T-cell (primary cell): ENCODE data around the gene MCU. TPM values are rescaled to one million over a fixed set of nuclear protein-coding genes. Genes with fewer than 3 reads are reported as not detected.
"Not testable (repeated sequence)": the region's sequence is repeated elsewhere in the genome, so short reads cannot be mapped to it uniquely, and the experiment has no call there.

Experiments used
- ATAC-seq, 4 experiments: fragments of 200-7000 bp in 3 of 4; fragments of 150-1000 bp in 1 of 4; cut with Tn5 transposase; replicated peaks in 1 of 4; 1 replicate in 3 of 4; 2 replicates in 1 of 4; pipeline ENCODE4 v1.10.0; 2021; ENCODE audit warnings: moderate library complexity in 3 of 4, mild to moderate bottlenecking in 2 of 4, moderate number of reproducible peaks in 1 of 4
- CTCF ChIA-PET, 2 donors: fragments of 300-600 bp; sonication (Branson Sonifier 250); formaldehyde crosslinking; loops; one replicate each; lab custom pipeline; 2022; ENCODE audit warnings: antibody characterized with exemption in 2 of 2; lab: Charles Lee
- POLR2A ChIA-PET, 2 donors: fragments of 300-600 bp; sonication (Branson Sonifier 250); formaldehyde crosslinking; loops; one replicate each; lab custom pipeline; 2022; ENCODE audit warnings: antibody characterized with exemption in 2 of 2; lab: Charles Lee
- DNase-seq, 35 experiments: peaks; one replicate each; pipeline versions ENCODE4 v3.0.0 to v3.0.0-alpha.2; 2013 to 2023
- H3K27ac ChIP-seq: one replicate; pipeline ENCODE4 v1.5.1; 2013; ENCODE audit warnings: low read length
- H3K27me3 ChIP-seq, 2 experiments: replicated peaks in 1 of 2; 1 replicate in 1 of 2; 2 replicates in 1 of 2; pipeline versions ENCODE4 v1.6.1 to v1.7.0; 2013; ENCODE audit warnings: low read length in 1 of 2, mixed read lengths in 1 of 2; ENCODE audit not compliant: control insufficient read depth in 2 of 2, insufficient read depth in 2 of 2; ENCODE audit errors: extremely low read depth in 1 of 2
- H3K36me3 ChIP-seq, 2 donors: 1 replicate in 1 of 2; 2 replicates in 1 of 2; pipeline versions ENCODE4 v1.6.1 to v1.7.0; 2013; ENCODE audit warnings: low read length in 1 of 2; ENCODE audit not compliant: control insufficient read depth in 2 of 2, insufficient read depth in 1 of 2; ENCODE audit errors: extremely low read depth in 1 of 2
- H3K4me1 ChIP-seq, 2 experiments: 1 replicate in 1 of 2; 2 replicates in 1 of 2; pipeline versions ENCODE4 v1.6.1 to v1.7.0; 2013; ENCODE audit warnings: low read length in 2 of 2, mixed read lengths in 1 of 2; ENCODE audit not compliant: insufficient read depth in 2 of 2, control insufficient read depth in 1 of 2; ENCODE audit errors: extremely low read depth in 1 of 2
- H3K4me3 ChIP-seq, 2 donors: 1 replicate in 1 of 2; 2 replicates in 1 of 2; pipeline versions ENCODE4 v1.5.1 to v1.7.0; 2013; ENCODE audit warnings: mild to moderate bottlenecking in 2 of 2, low read length in 1 of 2, moderate library complexity in 1 of 2; ENCODE audit not compliant: control insufficient read depth in 1 of 2; ENCODE audit errors: extremely low read depth in 1 of 2
- H3K9me3 ChIP-seq: 2 replicates; pipeline ENCODE4 v1.7.0; 2013
- H3K27ac Mint-ChIP-seq, 2 donors: one replicate each; pipeline ENCODE4 v1.8.0; 2020 to 2021; ENCODE audit warnings: mild to moderate bottlenecking in 2 of 2, mixed read lengths in 2 of 2
- H3K27me3 Mint-ChIP-seq, 2 donors: one replicate each; pipeline ENCODE4 v1.8.0; 2021 to 2022; ENCODE audit warnings: mixed read lengths in 2 of 2
- H3K36me3 Mint-ChIP-seq: one replicate; pipeline ENCODE4 v1.8.0; 2021; ENCODE audit warnings: mixed read lengths
- H3K4me1 Mint-ChIP-seq, 3 donors: one replicate each; pipeline ENCODE4 v1.8.0; 2020 to 2022; ENCODE audit warnings: mixed read lengths in 3 of 3, mild to moderate bottlenecking in 1 of 3
- H3K4me3 Mint-ChIP-seq, 3 donors: one replicate each; pipeline ENCODE4 v1.8.0; 2020 to 2022; ENCODE audit warnings: mild to moderate bottlenecking in 3 of 3, mixed read lengths in 3 of 3, moderate library complexity in 3 of 3
- H3K9me3 Mint-ChIP-seq, 3 donors: one replicate each; pipeline ENCODE4 v1.8.0; 2020 to 2022; ENCODE audit warnings: mixed read lengths in 3 of 3
- WGBS: methylation state at CpG from one replicate; pipeline ENCODE4 v1.1.5; 2013; ENCODE audit warnings: missing lambda C conversion rate; ENCODE audit not compliant: insufficient coverage; 5-methylcytosine and 5-hydroxymethylcytosine counted together
- total RNA-seq, 35 experiments: library from RNA in 6 of 35; stranded (reverse) in 6 of 35; fragments of 120-200 nt in 1 of 35; gene quantifications; one replicate each; pipeline versions ENCODE4 v1.2.1 to v1.2.4 and lab custom pipeline; 2013 to 2026

Gene MCU
- total RNA-seq, 5 donors from 2014 or later (not counting 1 experiment from before 2014, with no cell fraction given) = 10.1 to 13.6 (median 11.6) TPM

DNA sequence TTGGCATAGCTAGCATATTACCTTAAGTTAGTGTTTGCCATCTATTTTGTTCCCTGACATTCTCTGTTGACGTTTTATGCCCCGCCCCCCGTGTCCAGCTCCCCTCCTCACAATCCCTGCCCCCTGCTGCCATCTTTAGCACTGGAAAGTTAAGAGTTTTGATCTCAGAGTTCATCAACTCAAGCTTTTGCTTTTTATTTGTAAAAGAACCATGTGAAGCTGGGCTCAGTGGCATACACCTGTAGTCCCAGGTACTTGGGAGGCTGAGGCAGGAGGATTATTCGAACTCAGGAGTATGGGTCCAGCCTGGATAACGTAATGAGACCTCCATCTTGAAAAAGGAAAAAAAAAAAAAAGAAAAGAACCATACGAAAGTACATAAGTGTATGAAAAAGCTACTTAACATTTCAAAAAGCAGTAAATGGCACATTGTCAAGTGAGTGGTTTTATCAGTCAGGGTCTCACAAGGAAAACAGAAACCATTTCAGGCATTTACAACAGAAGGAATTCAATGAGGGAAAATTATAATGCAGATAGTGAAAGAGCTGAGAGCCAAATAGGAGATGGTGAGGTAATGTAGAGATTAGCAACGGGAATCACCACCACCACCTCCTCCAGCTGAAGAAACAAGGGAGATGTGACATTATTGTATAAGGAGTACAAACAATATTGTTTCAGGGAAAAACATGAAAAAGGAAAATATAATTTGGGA lies 64.9 kb downstream of the MCU start:
- H3K4me1 ChIP-seq = peaks cover 2 to 6% of the 10 kb centered on the region in 2 experiments
- H3K27me3 ChIP-seq = no peaks in the 10 kb centered on the region
- DNase-seq (no peak), ATAC-seq (no peak)
- no peak overlapping the region for H3K27ac ChIP-seq
- ChIA-PET POLR2A (interaction anchor here in 1 of 2 donors (0.7 kb wide), 1 partner anchor 19 kb away, joined by 4 read pairs; no protein-coding TSS in a partner anchor), CTCF (no interaction called here)
- H3K4me3 ChIP-seq = no peak overlapping the region
- Mint-ChIP-seq H3K27me3 (no peaks in the 10 kb centered on the region), H3K4me3 (no peak overlapping the region), H3K9me3 (no peaks in the 10 kb centered on the region), H3K4me1 (peaks cover 11 to 14% (median 13%) of the 10 kb centered on the region in 3 donors), H3K27ac (no peak overlapping the region), H3K36me3 (peaks cover 9% of the 10 kb centered on the region)
- no CpG with 5 or more reads among the region's 7 CpGs for WGBS
- H3K9me3 ChIP-seq = no peaks in the 10 kb centered on the region
- no peaks in the 10 kb centered on the region for H3K36me3 ChIP-seq

DNA sequence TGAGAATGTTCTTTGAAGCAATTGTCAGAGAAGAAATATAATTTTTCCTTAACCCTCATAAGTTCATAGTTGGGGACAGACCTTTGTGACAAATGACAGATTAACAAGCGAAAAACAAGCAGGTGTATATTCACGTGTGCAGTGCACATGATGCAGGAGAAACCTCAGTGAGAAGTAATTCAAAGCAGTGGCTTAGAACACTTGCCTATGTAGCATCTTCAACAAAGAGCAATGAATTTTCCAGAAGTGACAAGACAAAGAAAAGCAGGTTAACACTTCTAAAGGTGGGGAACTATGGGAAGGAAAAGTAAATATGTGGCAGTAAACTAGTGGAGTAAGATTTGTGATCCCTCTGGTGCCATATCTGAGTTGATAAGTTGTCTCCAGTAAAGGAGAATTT lies 65.8 kb downstream of the MCU start:
- H3K9me3 Mint-ChIP-seq = no peaks in the 10 kb centered on the region
- peaks cover 9% of the 10 kb centered on the region for H3K36me3 Mint-ChIP-seq
- WGBS = 100% methylated on average over 1 of the region's 2 CpGs
- no peaks in the 10 kb centered on the region for H3K36me3 ChIP-seq
- H3K27ac Mint-ChIP-seq = no peak overlapping the region
- no peak overlapping the region for H3K27ac ChIP-seq
- no peak overlapping the region for H3K4me3 ChIP-seq
- CTCF ChIA-PET = no interaction called here
- peaks cover 11 to 14% (median 13%) of the 10 kb centered on the region in 3 donors for H3K4me1 Mint-ChIP-seq
- POLR2A ChIA-PET = interaction anchor here in 1 of 2 donors (0.6 kb wide), 1 partner anchor 63 kb away, joined by 7 read pairs; no protein-coding TSS in a partner anchor
- H3K4me1 ChIP-seq = peaks cover 2 to 6% of the 10 kb centered on the region in 2 experiments
- ATAC-seq (no peak), DNase-seq (no peak)
- H3K4me3 Mint-ChIP-seq = no peak overlapping the region
- no peaks in the 10 kb centered on the region for H3K9me3 ChIP-seq
- no peaks in the 10 kb centered on the region for H3K27me3 ChIP-seq
- H3K27me3 Mint-ChIP-seq = no peaks in the 10 kb centered on the region

DNA sequence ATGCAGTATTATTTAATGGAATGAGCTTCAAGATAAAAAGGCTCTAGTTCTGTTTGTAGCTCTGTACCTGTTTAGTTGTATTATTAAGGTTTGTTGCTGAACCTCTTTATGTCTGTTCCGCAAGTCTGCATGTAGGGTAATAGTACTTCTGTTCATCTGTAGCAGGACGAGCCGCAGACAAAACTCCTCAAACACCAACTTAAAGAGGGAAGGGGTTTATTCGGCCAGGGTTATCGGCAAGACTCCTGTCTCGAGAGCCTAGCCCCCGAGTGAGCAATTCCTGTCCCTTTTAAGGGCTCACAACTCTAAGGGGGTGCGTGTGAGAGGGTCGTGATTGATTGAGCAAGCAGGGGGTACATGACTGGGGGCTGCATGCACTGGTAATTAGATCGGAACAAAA lies 67.0 kb downstream of the MCU start:
- H3K27ac Mint-ChIP-seq, DNase-seq, H3K4me1 Mint-ChIP-seq, H3K36me3 ChIP-seq, ATAC-seq, POLR2A ChIA-PET, H3K9me3 ChIP-seq, H3K27me3 Mint-ChIP-seq, H3K27ac ChIP-seq, CTCF ChIA-PET, H3K27me3 ChIP-seq, H3K4me1 ChIP-seq, H3K9me3 Mint-ChIP-seq, H3K4me3 Mint-ChIP-seq, H3K4me3 ChIP-seq: not testable (repeated sequence)
- no CpG with 5 or more reads among the region's 10 CpGs for WGBS
- peaks cover 20% of the 10 kb centered on the region for H3K36me3 Mint-ChIP-seq

DNA sequence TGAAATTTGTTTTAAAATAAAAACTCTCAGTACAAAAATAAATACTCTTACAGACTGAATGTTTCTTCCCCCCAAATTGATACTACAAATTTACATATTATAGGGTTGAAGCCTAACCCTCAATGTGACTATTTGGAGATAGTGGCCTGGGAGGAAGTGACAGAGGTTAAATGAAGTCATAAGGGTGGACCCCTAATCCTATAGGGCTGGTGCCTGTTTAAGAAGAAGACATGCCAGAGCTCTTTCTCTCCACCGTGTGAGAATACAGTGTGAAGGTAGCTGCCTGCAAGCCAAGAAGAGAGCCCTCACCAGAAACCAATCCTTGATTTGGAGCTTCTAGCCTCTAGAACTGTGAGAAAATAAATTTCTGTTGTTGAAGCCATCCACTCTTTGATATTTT lies 67.6 kb downstream of the MCU start:
- Mint-ChIP-seq H3K9me3 (no peaks in the 10 kb centered on the region), H3K27me3 (no peaks in the 10 kb centered on the region), H3K36me3 (peaks cover 27% of the 10 kb centered on the region), H3K4me3 (no peak overlapping the region), H3K4me1 (peaks cover 0 to 4% (median 2%) of the 10 kb centered on the region in 3 donors), H3K27ac (no peak overlapping the region)
- no peaks in the 10 kb centered on the region for H3K4me1 ChIP-seq
- H3K4me3 ChIP-seq = no peak overlapping the region
- DNase-seq (no peak), ATAC-seq (no peak)
- ChIA-PET POLR2A (no interaction called here), CTCF (no interaction called here)
- WGBS = no CpG with 5 or more reads among the region's 1 CpG
- H3K27me3 ChIP-seq = no peaks in the 10 kb centered on the region
- H3K36me3 ChIP-seq = no peaks in the 10 kb centered on the region
- H3K9me3 ChIP-seq = no peaks in the 10 kb centered on the region
- H3K27ac ChIP-seq = no peak overlapping the region

DNA sequence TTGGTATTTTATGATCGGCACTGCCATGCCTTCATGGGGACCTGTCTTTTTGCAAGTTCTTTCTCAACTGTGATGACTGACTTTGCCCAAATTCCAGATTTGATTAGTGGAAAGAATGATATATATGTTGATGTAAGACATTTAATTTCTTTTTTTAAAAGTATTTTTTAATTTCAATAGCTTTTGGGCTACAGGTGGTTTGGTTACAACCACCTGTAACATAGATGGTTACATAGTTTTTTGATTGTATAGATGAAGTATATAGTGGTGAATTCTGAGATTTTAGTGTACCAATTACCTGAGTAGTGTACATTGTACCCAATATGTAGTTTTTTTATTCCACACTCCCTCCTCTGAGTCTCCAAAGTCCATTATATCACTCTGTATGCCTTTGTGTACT lies 69.6 kb downstream of the MCU start:
- no peak for ATAC-seq
- no peaks in the 10 kb centered on the region for H3K27me3 Mint-ChIP-seq
- H3K36me3 ChIP-seq = no peaks in the 10 kb centered on the region
- peaks cover 0 to 2% (median 2%) of the 10 kb centered on the region in 3 donors for H3K9me3 Mint-ChIP-seq
- no peaks in the 10 kb centered on the region for H3K27me3 ChIP-seq
- ChIA-PET CTCF (no interaction called here), POLR2A (no interaction called here)
- peaks cover 0 to 2% (median 0%) of the 10 kb centered on the region in 3 donors for H3K4me1 Mint-ChIP-seq
- peaks cover 29% of the 10 kb centered on the region for H3K36me3 Mint-ChIP-seq
- no peaks in the 10 kb centered on the region for H3K4me1 ChIP-seq
- no peaks in the 10 kb centered on the region for H3K9me3 ChIP-seq
- H3K27ac ChIP-seq = no peak overlapping the region
- WGBS = 100% methylated on average over 1 of the region's 1 CpG
- H3K4me3 ChIP-seq = no peak overlapping the region
- H3K27ac Mint-ChIP-seq = no peak overlapping the region
- DNase-seq = no peak
- no peak overlapping the region for H3K4me3 Mint-ChIP-seq

DNA sequence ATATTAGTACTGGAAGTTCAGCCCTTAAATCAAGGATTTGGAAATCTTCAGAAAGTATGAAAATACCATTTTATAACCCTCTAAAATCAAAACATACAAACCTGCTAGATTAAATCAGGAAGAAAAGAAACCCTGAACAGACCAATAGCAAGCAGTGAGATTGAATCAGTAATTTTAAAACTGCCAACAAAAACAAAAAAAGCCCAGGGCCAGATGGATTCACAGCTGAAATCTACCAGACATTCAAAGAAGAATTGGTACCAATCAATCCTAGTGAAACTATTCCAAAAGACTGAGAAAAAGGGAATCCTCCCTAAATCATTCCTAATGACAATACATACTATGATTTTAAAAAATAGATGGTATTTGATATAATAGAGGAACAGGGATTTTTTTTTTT lies 70.1 kb downstream of the MCU start:
- ATAC-seq (no peak), DNase-seq (no peak)
- CTCF ChIA-PET = no interaction called here
- H3K36me3 Mint-ChIP-seq = peaks cover 31% of the 10 kb centered on the region
- H3K27me3 ChIP-seq = no peaks in the 10 kb centered on the region
- H3K27me3 Mint-ChIP-seq = no peaks in the 10 kb centered on the region
- peaks cover 0 to 2% (median 0%) of the 10 kb centered on the region in 3 donors for H3K4me1 Mint-ChIP-seq
- H3K27ac ChIP-seq = no peak overlapping the region
- no peaks in the 10 kb centered on the region for H3K9me3 ChIP-seq
- H3K4me3 Mint-ChIP-seq = no peak overlapping the region
- H3K27ac Mint-ChIP-seq = no peak overlapping the region
- peaks cover 0 to 7% (median 5%) of the 10 kb centered on the region in 3 donors for H3K9me3 Mint-ChIP-seq
- POLR2A ChIA-PET = no interaction called here
- no peaks in the 10 kb centered on the region for H3K36me3 ChIP-seq
- no peak overlapping the region for H3K4me3 ChIP-seq
- H3K4me1 ChIP-seq = no peaks in the 10 kb centered on the region
